Panc1 (cell line): ENCODE measurements around the gene COLEC11.

Source experiments
- CTCF ChIP-seq: fragments of 450-650 bp; IDR thresholded peaks from 2 replicates; pipeline ENCODE4 v1.5.1; 2017; ENCODE audit warnings: mild to moderate bottlenecking
- POLR2AphosphoS5 ChIP-seq: IDR thresholded peaks from 2 replicates; pipeline ENCODE4 v1.6.1; 2012; ENCODE audit warnings: mild to moderate bottlenecking, low read depth, low read length, moderate library complexity
- TF ChIP-seq, protein P1 (sequence below), 2 experiments: IDR thresholded peaks; 2 replicates each; pipeline ENCODE4 v1.6.1; 2011 to 2012; ENCODE audit warnings: low read depth in 2 of 2, control low read depth in 1 of 2, low read length in 1 of 2, mild to moderate bottlenecking in 1 of 2, moderate library complexity in 1 of 2; ENCODE audit not compliant: insufficient read depth in 1 of 2

GRCh38 chr2:3586220-3586619, 8.7 kb upstream of the COLEC11 start:
- TF ChIP-seq CTCF = no peak
- TF ChIP-seq, protein P1, sequence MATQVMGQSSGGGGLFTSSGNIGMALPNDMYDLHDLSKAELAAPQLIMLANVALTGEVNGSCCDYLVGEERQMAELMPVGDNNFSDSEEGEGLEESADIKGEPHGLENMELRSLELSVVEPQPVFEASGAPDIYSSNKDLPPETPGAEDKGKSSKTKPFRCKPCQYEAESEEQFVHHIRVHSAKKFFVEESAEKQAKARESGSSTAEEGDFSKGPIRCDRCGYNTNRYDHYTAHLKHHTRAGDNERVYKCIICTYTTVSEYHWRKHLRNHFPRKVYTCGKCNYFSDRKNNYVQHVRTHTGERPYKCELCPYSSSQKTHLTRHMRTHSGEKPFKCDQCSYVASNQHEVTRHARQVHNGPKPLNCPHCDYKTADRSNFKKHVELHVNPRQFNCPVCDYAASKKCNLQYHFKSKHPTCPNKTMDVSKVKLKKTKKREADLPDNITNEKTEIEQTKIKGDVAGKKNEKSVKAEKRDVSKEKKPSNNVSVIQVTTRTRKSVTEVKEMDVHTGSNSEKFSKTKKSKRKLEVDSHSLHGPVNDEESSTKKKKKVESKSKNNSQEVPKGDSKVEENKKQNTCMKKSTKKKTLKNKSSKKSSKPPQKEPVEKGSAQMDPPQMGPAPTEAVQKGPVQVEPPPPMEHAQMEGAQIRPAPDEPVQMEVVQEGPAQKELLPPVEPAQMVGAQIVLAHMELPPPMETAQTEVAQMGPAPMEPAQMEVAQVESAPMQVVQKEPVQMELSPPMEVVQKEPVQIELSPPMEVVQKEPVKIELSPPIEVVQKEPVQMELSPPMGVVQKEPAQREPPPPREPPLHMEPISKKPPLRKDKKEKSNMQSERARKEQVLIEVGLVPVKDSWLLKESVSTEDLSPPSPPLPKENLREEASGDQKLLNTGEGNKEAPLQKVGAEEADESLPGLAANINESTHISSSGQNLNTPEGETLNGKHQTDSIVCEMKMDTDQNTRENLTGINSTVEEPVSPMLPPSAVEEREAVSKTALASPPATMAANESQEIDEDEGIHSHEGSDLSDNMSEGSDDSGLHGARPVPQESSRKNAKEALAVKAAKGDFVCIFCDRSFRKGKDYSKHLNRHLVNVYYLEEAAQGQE (IDR thresholded peaks at IDR 0.05; ENCODE audit: insufficient read depth in 1 of 2, low read depth in 2 of 2, low read length in 1 of 2) = no peak
- no peak for TF ChIP-seq POLR2AphosphoS5
